GM12878 (cell line): ENCODE results near the gene SCN7A. TPM values are rescaled to one million over a fixed set of nuclear protein-coding genes. Genes with fewer than 3 reads are reported as not detected.

Experiments
- ATAC-seq: fragments of 200-7000 bp; cut with Tn5 transposase; 3 replicates; pipeline ENCODE4 v1.9.1; 2020; ENCODE audit warnings: mild to moderate bottlenecking, moderate library complexity
- BruUV-seq: library from RNA; stranded (reverse); fragments of 400-500 nt; replicated peaks from 2 replicates; lab custom pipeline; 2021; lab: Mats Ljungman, UMichigan
- CTCF ChIA-PET: fragments of 300-600 bp; sonication (Branson Sonifier 250); formaldehyde crosslinking; extraction: SDS; loops from one replicate; lab custom pipeline; 2021; ENCODE audit warnings: inconsistent platforms; lab: Yijun Ruan, JAX
- POLR2A ChIA-PET: fragments of 350-600 bp; formaldehyde crosslinking; extraction: SDS; loops from one replicate; lab custom pipeline; 2021; ENCODE audit warnings: inconsistent platforms; lab: Charles Lee
- RAD21 ChIA-PET: fragments of 300-600 bp; sonication (Branson Sonifier 250); formaldehyde crosslinking; loops from one replicate; lab custom pipeline; 2023; ENCODE audit warnings: antibody characterized with exemption; ENCODE audit not compliant: unreplicated experiment; lab: Charles Lee
- SMC1A ChIA-PET: fragments of 300-600 bp; sonication (Branson Sonifier 250); formaldehyde crosslinking; loops from one replicate; lab custom pipeline; 2023; ENCODE audit not compliant: unreplicated experiment, uncharacterized antibody; lab: Charles Lee
- DNase-seq: peaks from one replicate; pipeline ENCODE4 v3.0.0-alpha.2; 2011; ENCODE audit warnings: low read depth, low spot score
- FAIRE-seq: peaks from 3 replicates; lab custom pipeline; 2011; peaks lifted over from hg19 to GRCh38; lab: Jason Lieb, UNC
- H2AFZ ChIP-seq: 2 replicates; pipeline ENCODE4 v1.6.0; 2011; ENCODE audit warnings: low read depth, low read length, control low read depth; ENCODE audit not compliant: control insufficient read depth
- H3K27ac ChIP-seq: 2 replicates; pipeline ENCODE4 v1.5.1; 2011; ENCODE audit warnings: control low read depth; ENCODE audit not compliant: control insufficient read depth, insufficient read depth
- H3K27me3 ChIP-seq, 2 experiments: replicated peaks in 1 of 2; 2 replicates each; pipeline versions ENCODE4 v1.6.0 to v1.6.1; 2011; ENCODE audit warnings: low read length in 1 of 2; ENCODE audit not compliant: control insufficient read depth in 2 of 2, insufficient read depth in 2 of 2
- H3K36me3 ChIP-seq, 2 experiments: 2 replicates each; pipeline ENCODE4 v1.5.1; 2011; ENCODE audit warnings: low read length in 1 of 2; ENCODE audit not compliant: control insufficient read depth in 2 of 2, insufficient read depth in 2 of 2
- H3K4me1 ChIP-seq: 2 replicates; pipeline ENCODE4 v1.6.1; 2011; ENCODE audit warnings: mild to moderate bottlenecking, low read length, moderate library complexity, mixed read lengths; ENCODE audit not compliant: control insufficient read depth, insufficient read depth
- H3K4me2 ChIP-seq: 2 replicates; pipeline ENCODE4 v1.6.0; 2011; ENCODE audit warnings: control low read depth; ENCODE audit not compliant: control insufficient read depth, insufficient read depth
- H3K4me3 ChIP-seq: fragments of 200-600 bp; sonication (generic); 2 replicates; pipeline ENCODE4 v1.5.1; 2016
- H3K79me2 ChIP-seq: 2 replicates; pipeline ENCODE4 v1.6.0; 2011; ENCODE audit warnings: low read length; ENCODE audit not compliant: control insufficient read depth, insufficient read depth
- H3K9ac ChIP-seq: 2 replicates; pipeline ENCODE4 v1.8.0; 2011; ENCODE audit warnings: low read length, control low read depth, mixed read lengths; ENCODE audit not compliant: control insufficient read depth, insufficient read depth
- H3K9me3 ChIP-seq: replicated peaks from 3 replicates; pipeline ENCODE4 v1.5.1; 2011; ENCODE audit warnings: mild to moderate bottlenecking, low read length; ENCODE audit not compliant: control insufficient read depth, insufficient read depth
- H4K20me1 ChIP-seq: 2 replicates; pipeline ENCODE4 v1.6.0; 2011; ENCODE audit not compliant: control insufficient read depth, insufficient read depth
- BACH1 ChIP-seq: fragments of 450-650 bp; IDR thresholded peaks from 2 replicates; pipeline ENCODE4 v1.6.1; 2017; ENCODE audit warnings: mild to moderate bottlenecking, borderline replicate concordance
- LARP7 ChIP-seq: fragments of 450-650 bp; IDR thresholded peaks from 2 replicates; pipeline ENCODE4 v1.6.1; 2017; ENCODE audit warnings: mild to moderate bottlenecking
- NBN ChIP-seq: fragments of 450-650 bp; IDR thresholded peaks from 2 replicates; pipeline ENCODE4 v1.6.1; 2016
- NRF1 ChIP-seq: conservative IDR thresholded peaks from 2 replicates; pipeline ENCODE4 v1.6.1; 2011; ENCODE audit warnings: mild to moderate bottlenecking, low read depth, low read length, improper control_type of control experiment
- RUNX3 ChIP-seq: IDR thresholded peaks from 2 replicates; pipeline ENCODE4 v1.6.1; 2012; ENCODE audit warnings: low read length, inconsistent platforms
- SMAD5 ChIP-seq: IDR thresholded peaks from 2 replicates; pipeline ENCODE4 v1.6.1; 2016; ENCODE audit warnings: antibody characterized with exemption, low read depth
- WGBS: methylation state at CpG from one replicate; pipeline ENCODE4 v1.1.6; 2016; ENCODE audit warnings: low lambda C conversion rate; ENCODE audit not compliant: insufficient replicate concordance, insufficient coverage; ENCODE audit errors: missing lambda C conversion rate; 5-methylcytosine and 5-hydroxymethylcytosine counted together
- in situ Hi-C: fragments of 300-500 bp; cut with MboI; formaldehyde crosslinking; loops from 9 replicates; pipeline ENCODE4 v1.14.3; 2018; ENCODE audit warnings: mixed read lengths
- intact Hi-C: fragments of 100-400 bp; cut with micrococcal nuclease; formaldehyde crosslinking; loops from one replicate; pipeline ENCODE4 v1.14.2; 2022; ENCODE audit not compliant: unreplicated experiment
- polyA plus RNA-seq, 11 experiments: library from polyadenylated mRNA; depleted of rRNA in 4 of 11; unstranded in 6 of 11; stranded (reverse) in 5 of 11; fragments of >200 nt; fragmentation: Nextera tagmentation in 4 of 11; fragmentation: Illumina TruSeq in 1 of 11; extraction: Ambion mirVana in 4 of 11; extraction: Trizol in 1 of 11; gene quantifications; 1 replicate in 1 of 11; 2 replicates in 10 of 11; pipeline versions ENCODE4 v1.2.1 to v1.2.3, GENCODE V29; 2011 to 2016; ENCODE audit warnings: inconsistent platforms in 2 of 11, missing spikeins in 2 of 11, low read depth in 1 of 11
- total RNA-seq, 4 experiments: library from RNA; depleted of rRNA in 3 of 4; stranded (reverse); fragments of >200 nt in 3 of 4; fragmentation: Illumina TruSeq in 1 of 4; extraction: Trizol in 1 of 4; gene quantifications; 2 replicates each; pipeline versions ENCODE4 v1.2.1 to v1.2.3, GENCODE V29; 2013 to 2021
- TF ChIP-seq, protein P1 (sequence below): fragments of 450-650 bp; IDR thresholded peaks from 2 replicates; pipeline ENCODE4 v1.6.1; 2017; ENCODE audit warnings: mild to moderate bottlenecking, low read depth, inconsistent platforms; ENCODE audit not compliant: poor library complexity, severe bottlenecking
- TF ChIP-seq, protein P2 (sequence below): fragments of 450-650 bp; formaldehyde crosslinking; IDR thresholded peaks from 2 replicates; pipeline ENCODE4 v1.4.0; 2020; ENCODE audit warnings: mild to moderate bottlenecking, moderate library complexity

SCN7A gene
- total and polyA plus RNA-seq, 10 of the 15 experiments (the other 5 are each of a cell fraction or from before 2014, with no cell fraction given), result 0.05 TPM; not detected in 9

DNA sequence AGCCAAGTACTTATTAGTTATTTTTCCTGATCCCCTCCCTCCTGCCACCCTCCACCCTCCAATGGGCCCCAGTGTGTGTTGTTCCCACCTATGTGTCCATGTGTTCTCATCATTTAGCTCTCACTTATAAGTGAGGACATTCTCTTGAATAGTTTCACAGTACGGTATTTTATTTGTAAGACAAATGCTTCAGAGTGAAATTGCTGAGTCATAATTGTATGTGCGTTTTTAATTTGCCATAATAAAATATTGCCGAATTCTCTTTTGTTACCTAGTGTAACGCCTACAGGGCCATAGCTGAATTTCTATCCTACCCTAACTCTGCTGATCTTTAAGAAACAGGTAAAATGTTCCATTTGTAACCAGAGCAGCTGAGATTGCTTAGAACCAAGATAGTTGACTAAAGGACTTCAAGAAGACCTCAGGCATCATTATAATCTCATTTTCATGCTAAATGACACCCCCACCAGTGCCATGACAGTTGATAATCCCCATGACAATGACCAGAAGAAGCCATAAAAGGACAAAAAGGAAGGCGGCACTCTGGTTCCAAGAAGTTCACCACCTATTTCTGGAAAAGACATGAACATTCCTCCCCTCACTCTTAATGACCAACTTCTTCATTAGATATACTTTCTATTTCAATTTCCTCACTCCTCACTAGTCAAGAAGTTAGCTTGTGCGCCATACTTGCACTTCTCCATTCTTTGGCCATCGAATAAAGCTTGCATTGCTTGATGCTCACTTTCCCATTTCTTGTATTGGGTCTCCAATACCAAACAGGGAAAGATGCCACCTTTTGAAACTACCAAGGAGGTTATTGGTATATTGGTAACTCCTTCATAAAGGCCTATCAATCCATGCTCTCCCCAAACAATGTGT lies 136.7 kb downstream of the SCN7A start:
- H3K4me2 ChIP-seq, result no peak overlapping the region
- 60% methylated on average over 7 of the region's 7 CpGs for WGBS
- H2AFZ ChIP-seq, result no peak overlapping the region
- H3K27me3 ChIP-seq, result no peaks in the 10 kb centered on the region
- H3K36me3 ChIP-seq, result no peaks in the 10 kb centered on the region
- no peak overlapping the region for H3K27ac ChIP-seq
- H3K4me1 ChIP-seq, result no peaks in the 10 kb centered on the region
- intact Hi-C loops, result no loop called here
- no peak overlapping the region for H3K9ac ChIP-seq
- no peak for ATAC-seq
- SMC1A ChIA-PET, result interaction anchor here (0.9 kb wide), 1 partner anchor 20 kb away, joined by 3 read pairs; no protein-coding TSS in a partner anchor
- H4K20me1 ChIP-seq, result no peaks in the 10 kb centered on the region
- FAIRE-seq, result no peak
- POLR2A ChIA-PET, result no interaction called here
- CTCF ChIA-PET, result no interaction called here
- H3K79me2 ChIP-seq, result no peaks in the 10 kb centered on the region
- RAD21 ChIA-PET, result no interaction called here
- H3K9me3 ChIP-seq, result no peaks in the 10 kb centered on the region
- TF ChIP-seq RUNX3 (no peak), BACH1 (no peak), NBN (no peak), SMAD5 (no peak), NRF1 (no peak), LARP7 (no peak)
- TF ChIP-seq, protein P1, sequence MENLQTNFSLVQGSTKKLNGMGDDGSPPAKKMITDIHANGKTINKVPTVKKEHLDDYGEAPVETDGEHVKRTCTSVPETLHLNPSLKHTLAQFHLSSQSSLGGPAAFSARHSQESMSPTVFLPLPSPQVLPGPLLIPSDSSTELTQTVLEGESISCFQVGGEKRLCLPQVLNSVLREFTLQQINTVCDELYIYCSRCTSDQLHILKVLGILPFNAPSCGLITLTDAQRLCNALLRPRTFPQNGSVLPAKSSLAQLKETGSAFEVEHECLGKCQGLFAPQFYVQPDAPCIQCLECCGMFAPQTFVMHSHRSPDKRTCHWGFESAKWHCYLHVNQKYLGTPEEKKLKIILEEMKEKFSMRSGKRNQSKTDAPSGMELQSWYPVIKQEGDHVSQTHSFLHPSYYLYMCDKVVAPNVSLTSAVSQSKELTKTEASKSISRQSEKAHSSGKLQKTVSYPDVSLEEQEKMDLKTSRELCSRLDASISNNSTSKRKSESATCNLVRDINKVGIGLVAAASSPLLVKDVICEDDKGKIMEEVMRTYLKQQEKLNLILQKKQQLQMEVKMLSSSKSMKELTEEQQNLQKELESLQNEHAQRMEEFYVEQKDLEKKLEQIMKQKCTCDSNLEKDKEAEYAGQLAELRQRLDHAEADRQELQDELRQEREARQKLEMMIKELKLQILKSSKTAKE, result no peak
- TF ChIP-seq, protein P2, sequence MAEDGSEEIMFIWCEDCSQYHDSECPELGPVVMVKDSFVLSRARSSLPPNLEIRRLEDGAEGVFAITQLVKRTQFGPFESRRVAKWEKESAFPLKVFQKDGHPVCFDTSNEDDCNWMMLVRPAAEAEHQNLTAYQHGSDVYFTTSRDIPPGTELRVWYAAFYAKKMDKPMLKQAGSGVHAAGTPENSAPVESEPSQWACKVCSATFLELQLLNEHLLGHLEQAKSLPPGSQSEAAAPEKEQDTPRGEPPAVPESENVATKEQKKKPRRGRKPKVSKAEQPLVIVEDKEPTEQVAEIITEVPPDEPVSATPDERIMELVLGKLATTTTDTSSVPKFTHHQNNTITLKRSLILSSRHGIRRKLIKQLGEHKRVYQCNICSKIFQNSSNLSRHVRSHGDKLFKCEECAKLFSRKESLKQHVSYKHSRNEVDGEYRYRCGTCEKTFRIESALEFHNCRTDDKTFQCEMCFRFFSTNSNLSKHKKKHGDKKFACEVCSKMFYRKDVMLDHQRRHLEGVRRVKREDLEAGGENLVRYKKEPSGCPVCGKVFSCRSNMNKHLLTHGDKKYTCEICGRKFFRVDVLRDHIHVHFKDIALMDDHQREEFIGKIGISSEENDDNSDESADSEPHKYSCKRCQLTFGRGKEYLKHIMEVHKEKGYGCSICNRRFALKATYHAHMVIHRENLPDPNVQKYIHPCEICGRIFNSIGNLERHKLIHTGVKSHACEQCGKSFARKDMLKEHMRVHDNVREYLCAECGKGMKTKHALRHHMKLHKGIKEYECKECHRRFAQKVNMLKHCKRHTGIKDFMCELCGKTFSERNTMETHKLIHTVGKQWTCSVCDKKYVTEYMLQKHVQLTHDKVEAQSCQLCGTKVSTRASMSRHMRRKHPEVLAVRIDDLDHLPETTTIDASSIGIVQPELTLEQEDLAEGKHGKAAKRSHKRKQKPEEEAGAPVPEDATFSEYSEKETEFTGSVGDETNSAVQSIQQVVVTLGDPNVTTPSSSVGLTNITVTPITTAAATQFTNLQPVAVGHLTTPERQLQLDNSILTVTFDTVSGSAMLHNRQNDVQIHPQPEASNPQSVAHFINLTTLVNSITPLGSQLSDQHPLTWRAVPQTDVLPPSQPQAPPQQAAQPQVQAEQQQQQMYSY (CRISPR knock-in tag), result no peak
- in situ Hi-C loops, result no loop called here
- no peak overlapping the region for H3K4me3 ChIP-seq
- no TSS peak for BruUV-seq
- DNase-seq, result no peak

Other genes starting within 250 kb of the SCN7A start
- not detected in 2 replicates for gene SCN9A, start 118.3 kb downstream of the SCN7A start, total RNA-seq (2014; rRNA removed)
- not detected in 2 replicates for gene SCN9A, start 118.3 kb downstream of the SCN7A start, total RNA-seq (2014; rRNA removed; fragmentation: Illumina TruSeq; extraction: Trizol)
- 0.08 TPM in 2 replicates for gene SCN9A, start 118.3 kb downstream of the SCN7A start, total RNA-seq (2021)
- not detected in 2 replicates for gene SCN9A, start 118.3 kb downstream of the SCN7A start, polyA plus RNA-seq (2011; rRNA removed)
- gene SCN9A, start 118.3 kb downstream of the SCN7A start, polyA plus RNA-seq (2014; fragmentation: Illumina TruSeq; extraction: Trizol), result not detected in 2 replicates
- gene SCN9A, start 118.3 kb downstream of the SCN7A start, polyA plus RNA-seq (2014; fragmentation: Nextera tagmentation; extraction: Ambion mirVana), result not detected
- gene SCN9A, start 118.3 kb downstream of the SCN7A start, polyA plus RNA-seq (2014; rRNA removed), result not detected in 2 replicates
- under 1 TPM; 0.04 to 0.08 TPM for gene SCN9A, start 118.3 kb downstream of the SCN7A start, polyA plus RNA-seq (2016; fragmentation: Nextera tagmentation; extraction: Ambion mirVana)